PC-9 (cell line): Measurements from ENCODE around the gene AHI1. TPM values are rescaled to one million over a fixed set of nuclear protein-coding genes. Genes with fewer than 3 reads are reported as not detected.

Source experiments
- BruUV-seq: library from RNA; stranded (reverse); fragments of 400-500 nt; replicated peaks from 2 replicates; lab custom pipeline; 2021; lab: Mats Ljungman, UMichigan
- CTCF ChIA-PET: fragments of 300-600 bp; sonication (Branson Sonifier 250); formaldehyde crosslinking; loops from one replicate; lab custom pipeline; 2022; ENCODE audit warnings: antibody characterized with exemption; lab: Charles Lee
- POLR2A ChIA-PET: fragments of 300-600 bp; sonication (Branson Sonifier 250); formaldehyde crosslinking; loops from one replicate; lab custom pipeline; 2022; ENCODE audit warnings: antibody characterized with exemption; ENCODE audit not compliant: unreplicated experiment; lab: Charles Lee
- DNase-seq, 2 experiments: peaks; one replicate each; pipeline versions ENCODE4 v3.0.0 to v3.0.0-alpha.2; 2015 to 2022; ENCODE audit warnings: mixed read lengths in 1 of 2
- H2AFZ ChIP-seq: fragments of 200-600 bp; sonication (generic); 2 replicates; pipeline ENCODE4 v1.8.1; 2017; ENCODE audit warnings: antibody characterized with exemption
- H3F3A ChIP-seq: fragments of 200-600 bp; sonication (generic); 2 replicates; pipeline ENCODE4 v1.8.1; 2017; ENCODE audit warnings: antibody characterized with exemption, mild to moderate bottlenecking, low read depth; ENCODE audit not compliant: insufficient read depth
- H3K27ac ChIP-seq: fragments of 200-600 bp; sonication (generic); 2 replicates; pipeline ENCODE4 v1.6.1; 2016; ENCODE audit warnings: mixed run types
- H3K27me3 ChIP-seq: fragments of 200-600 bp; sonication (generic); 2 replicates; pipeline ENCODE4 v1.6.1; 2016; ENCODE audit warnings: low read depth, mixed run types; ENCODE audit not compliant: insufficient read depth
- H3K36me3 ChIP-seq: fragments of 200-600 bp; sonication (generic); 2 replicates; pipeline ENCODE4 v1.6.1; 2016; ENCODE audit warnings: low read depth, mixed run types
- H3K4me1 ChIP-seq: fragments of 200-600 bp; sonication (generic); replicated peaks from 2 replicates; pipeline ENCODE4 v1.6.1; 2016; ENCODE audit warnings: mixed run types; ENCODE audit not compliant: insufficient read depth
- H3K4me2 ChIP-seq: fragments of 200-600 bp; sonication (generic); 2 replicates; pipeline ENCODE4 v1.6.1; 2017; ENCODE audit warnings: mixed run types
- H3K4me3 ChIP-seq: fragments of 200-600 bp; sonication (generic); 2 replicates; pipeline ENCODE4 v1.6.1; 2016; ENCODE audit warnings: mixed run types
- H3K79me2 ChIP-seq: fragments of 200-600 bp; sonication (generic); 2 replicates; pipeline ENCODE4 v1.6.1; 2017; ENCODE audit warnings: low read depth, mixed run types
- H3K9me2 ChIP-seq: fragments of 200-600 bp; sonication (generic); 2 replicates; pipeline ENCODE4 v1.8.1; 2017; ENCODE audit warnings: mild to moderate bottlenecking; ENCODE audit not compliant: insufficient read depth
- H3K9me3 ChIP-seq: fragments of 200-600 bp; sonication (generic); 2 replicates; pipeline ENCODE4 v1.8.1; 2016; ENCODE audit warnings: low read depth; ENCODE audit not compliant: insufficient read depth
- H4K20me1 ChIP-seq: fragments of 200-600 bp; sonication (generic); 2 replicates; pipeline ENCODE4 v1.8.1; 2017; ENCODE audit not compliant: insufficient read depth
- CTCF ChIP-seq: fragments of 200-600 bp; sonication (generic); conservative IDR thresholded peaks from 2 replicates; pipeline ENCODE4 v1.6.1; 2017; ENCODE audit warnings: mixed run types, antibody characterized with exemption, mild to moderate bottlenecking, moderate library complexity
- EZH2 ChIP-seq: fragments of 200-600 bp; sonication (generic); IDR thresholded peaks from 2 replicates; pipeline ENCODE4 v1.8.0; 2017; ENCODE audit warnings: antibody characterized with exemption, low read depth
- intact Hi-C: fragments of 100-400 bp; cut with micrococcal nuclease; formaldehyde crosslinking; loops from one replicate; pipeline ENCODE4 v1.10.0; 2022; ENCODE audit not compliant: unreplicated experiment
- total RNA-seq: library from RNA; stranded (reverse); gene quantifications from 2 replicates; pipeline ENCODE4 v1.2.3, GENCODE V29; 2021

Gene AHI1
- total RNA-seq, 1 experiment from 2014 or later = 19.9 TPM

- Histone ChIP-seq H3K27ac (no peak overlapping the region), H2AFZ (no peak overlapping the region), H3K4me3 (no peak overlapping the region), H3K36me3 (no peaks in the 10 kb centered on the region), H3F3A (no peaks in the 10 kb centered on the region; the same call in 1 of the 2 replicates), H4K20me1 (no peaks in the 10 kb centered on the region), H3K27me3 (no peaks in the 10 kb centered on the region), H3K79me2 (no peaks in the 10 kb centered on the region), H3K4me2 (no peak overlapping the region), H3K9me3 (no peaks in the 10 kb centered on the region), H3K9me2 (no peaks in the 10 kb centered on the region), H3K4me1 (no peaks in the 10 kb centered on the region)
- no peak for TF ChIP-seq EZH2
- no peak for TF ChIP-seq CTCF
- BruUV-seq = no TSS peak
- intact Hi-C loops = no loop called here
- ChIA-PET CTCF (no interaction called here), POLR2A (no interaction called here)
- no peak for DNase-seq
Measured at GRCh38 chr6:135289816-135290215, 207.7 kb downstream of the AHI1 start.

- Histone ChIP-seq H3K79me2 (no peaks in the 10 kb centered on the region), H3K36me3 (no peaks in the 10 kb centered on the region), H2AFZ (no peak overlapping the region), H3K4me2 (no peak overlapping the region), H3K9me3 (no peaks in the 10 kb centered on the region), H3K4me1 (no peaks in the 10 kb centered on the region), H3K9me2 (no peaks in the 10 kb centered on the region), H3K27me3 (no peaks in the 10 kb centered on the region), H3F3A (no peaks in the 10 kb centered on the region), H3K4me3 (no peak overlapping the region), H3K27ac (no peak overlapping the region), H4K20me1 (no peaks in the 10 kb centered on the region)
- TF ChIP-seq EZH2 = no peak
- no peak for TF ChIP-seq CTCF
- DNase-seq = no peak
- no TSS peak for BruUV-seq
- CTCF ChIA-PET = no interaction called here
- POLR2A ChIA-PET = no interaction called here
- intact Hi-C loops = no loop called here
Measured at GRCh38 chr6:135286962-135287538, 210.5 kb downstream of the AHI1 start.

- no TSS peak for BruUV-seq
- H3K9me2 ChIP-seq = no peaks in the 10 kb centered on the region
- no peaks in the 10 kb centered on the region for H3K27me3 ChIP-seq
- POLR2A ChIA-PET = no interaction called here
- CTCF ChIA-PET = no interaction called here
- DNase-seq = no peak
- H3K79me2 ChIP-seq = no peaks in the 10 kb centered on the region
- H3K9me3 ChIP-seq = no peaks in the 10 kb centered on the region
- H3K4me3 ChIP-seq = no peak overlapping the region
- no peak overlapping the region for H3K27ac ChIP-seq
- H2AFZ ChIP-seq = no peak overlapping the region
- no peaks in the 10 kb centered on the region for H3K4me1 ChIP-seq
- H4K20me1 ChIP-seq = no peaks in the 10 kb centered on the region
- no peak overlapping the region for H3K4me2 ChIP-seq
- no peaks in the 10 kb centered on the region for H3K36me3 ChIP-seq
- no peak for TF ChIP-seq EZH2
- intact Hi-C loops = no loop called here
- H3F3A ChIP-seq = no peaks in the 10 kb centered on the region
Measured at GRCh38 chr6:135285165-135285564, 212.4 kb downstream of the AHI1 start.

- no TSS peak for BruUV-seq
- H3K9me3 ChIP-seq = no peaks in the 10 kb centered on the region
- no peaks in the 10 kb centered on the region for H3K4me1 ChIP-seq
- intact Hi-C loops = no loop called here
- CTCF ChIA-PET = no interaction called here
- H3K27ac ChIP-seq = no peak overlapping the region
- no peak overlapping the region for H2AFZ ChIP-seq
- no peaks in the 10 kb centered on the region for H3F3A ChIP-seq
- no peaks in the 10 kb centered on the region for H4K20me1 ChIP-seq
- H3K9me2 ChIP-seq = no peaks in the 10 kb centered on the region
- no peak overlapping the region for H3K4me2 ChIP-seq
- DNase-seq = no peak
- H3K27me3 ChIP-seq = no peaks in the 10 kb centered on the region
- POLR2A ChIA-PET = no interaction called here
- H3K36me3 ChIP-seq = no peaks in the 10 kb centered on the region
- H3K79me2 ChIP-seq = no peaks in the 10 kb centered on the region
- H3K4me3 ChIP-seq = no peak overlapping the region
- TF ChIP-seq CTCF (no peak), EZH2 (no peak)
Measured at GRCh38 chr6:135283926-135284325, 213.6 kb downstream of the AHI1 start.
